ENCODE results near the gene MYL5.

DNA sequence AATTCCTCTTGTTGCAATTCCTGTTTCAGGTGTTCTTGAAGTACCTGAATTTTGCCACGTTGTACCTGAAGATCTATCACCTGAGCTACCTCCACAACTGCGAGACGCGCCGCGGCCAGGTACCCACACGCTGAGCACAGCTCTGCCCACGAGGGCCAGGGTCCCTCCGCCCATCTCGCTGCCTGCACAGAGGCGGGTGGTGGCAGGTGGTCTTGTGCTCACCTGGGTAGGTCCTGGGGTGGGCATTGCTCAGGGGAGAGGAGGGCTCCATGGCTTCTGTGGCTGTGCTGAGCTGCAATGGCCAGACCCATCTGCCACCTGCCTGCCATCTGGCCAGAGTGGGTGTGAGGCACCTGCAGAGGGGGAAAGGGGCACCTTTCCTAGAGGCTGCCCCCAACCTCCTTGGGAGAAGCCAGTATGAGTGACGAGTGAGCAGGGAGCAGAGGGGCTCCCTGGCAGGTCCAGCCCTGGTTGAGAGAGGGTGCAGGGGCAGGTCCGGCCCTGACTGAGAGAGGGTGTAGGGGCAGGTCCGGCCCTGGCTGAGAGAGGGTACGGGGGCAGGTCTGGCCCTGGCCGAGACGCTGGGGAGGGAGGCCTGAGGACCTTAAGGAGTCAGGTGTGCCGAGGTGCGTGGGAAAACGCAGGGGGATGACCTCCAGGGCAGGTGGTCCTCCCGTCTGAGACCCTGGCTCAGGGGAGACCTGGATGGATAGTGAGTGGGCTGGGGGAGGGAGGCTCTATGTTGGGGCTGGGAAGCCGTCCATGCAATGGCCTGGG, 38.3 kb upstream of the MYL5 start:
- TF ChIP-seq, protein P1, sequence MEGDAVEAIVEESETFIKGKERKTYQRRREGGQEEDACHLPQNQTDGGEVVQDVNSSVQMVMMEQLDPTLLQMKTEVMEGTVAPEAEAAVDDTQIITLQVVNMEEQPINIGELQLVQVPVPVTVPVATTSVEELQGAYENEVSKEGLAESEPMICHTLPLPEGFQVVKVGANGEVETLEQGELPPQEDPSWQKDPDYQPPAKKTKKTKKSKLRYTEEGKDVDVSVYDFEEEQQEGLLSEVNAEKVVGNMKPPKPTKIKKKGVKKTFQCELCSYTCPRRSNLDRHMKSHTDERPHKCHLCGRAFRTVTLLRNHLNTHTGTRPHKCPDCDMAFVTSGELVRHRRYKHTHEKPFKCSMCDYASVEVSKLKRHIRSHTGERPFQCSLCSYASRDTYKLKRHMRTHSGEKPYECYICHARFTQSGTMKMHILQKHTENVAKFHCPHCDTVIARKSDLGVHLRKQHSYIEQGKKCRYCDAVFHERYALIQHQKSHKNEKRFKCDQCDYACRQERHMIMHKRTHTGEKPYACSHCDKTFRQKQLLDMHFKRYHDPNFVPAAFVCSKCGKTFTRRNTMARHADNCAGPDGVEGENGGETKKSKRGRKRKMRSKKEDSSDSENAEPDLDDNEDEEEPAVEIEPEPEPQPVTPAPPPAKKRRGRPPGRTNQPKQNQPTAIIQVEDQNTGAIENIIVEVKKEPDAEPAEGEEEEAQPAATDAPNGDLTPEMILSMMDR (IDR thresholded peaks at IDR 0.05) = no peak
- no peak for TF ChIP-seq POLR2AphosphoS5 (IDR thresholded peaks at IDR 0.05)

Data from breast epithelium (tissue), 3 donors.